GM19467 (cell line): Measurements from ENCODE around the gene ACOT9.
"Not testable (repeated sequence)": the region's sequence is repeated elsewhere in the genome, so short reads cannot be mapped to it uniquely, and the experiment has no call there.

ENCODE experiments used
- ATAC-seq: cut with Tn5 transposase; IDR thresholded peaks from one replicate; pipeline ENCODE4 v1.9.1; 2021; ENCODE audit warnings: mild to moderate bottlenecking, moderate library complexity; ENCODE audit not compliant: unreplicated experiment

The ACOT9 gene

DNA sequence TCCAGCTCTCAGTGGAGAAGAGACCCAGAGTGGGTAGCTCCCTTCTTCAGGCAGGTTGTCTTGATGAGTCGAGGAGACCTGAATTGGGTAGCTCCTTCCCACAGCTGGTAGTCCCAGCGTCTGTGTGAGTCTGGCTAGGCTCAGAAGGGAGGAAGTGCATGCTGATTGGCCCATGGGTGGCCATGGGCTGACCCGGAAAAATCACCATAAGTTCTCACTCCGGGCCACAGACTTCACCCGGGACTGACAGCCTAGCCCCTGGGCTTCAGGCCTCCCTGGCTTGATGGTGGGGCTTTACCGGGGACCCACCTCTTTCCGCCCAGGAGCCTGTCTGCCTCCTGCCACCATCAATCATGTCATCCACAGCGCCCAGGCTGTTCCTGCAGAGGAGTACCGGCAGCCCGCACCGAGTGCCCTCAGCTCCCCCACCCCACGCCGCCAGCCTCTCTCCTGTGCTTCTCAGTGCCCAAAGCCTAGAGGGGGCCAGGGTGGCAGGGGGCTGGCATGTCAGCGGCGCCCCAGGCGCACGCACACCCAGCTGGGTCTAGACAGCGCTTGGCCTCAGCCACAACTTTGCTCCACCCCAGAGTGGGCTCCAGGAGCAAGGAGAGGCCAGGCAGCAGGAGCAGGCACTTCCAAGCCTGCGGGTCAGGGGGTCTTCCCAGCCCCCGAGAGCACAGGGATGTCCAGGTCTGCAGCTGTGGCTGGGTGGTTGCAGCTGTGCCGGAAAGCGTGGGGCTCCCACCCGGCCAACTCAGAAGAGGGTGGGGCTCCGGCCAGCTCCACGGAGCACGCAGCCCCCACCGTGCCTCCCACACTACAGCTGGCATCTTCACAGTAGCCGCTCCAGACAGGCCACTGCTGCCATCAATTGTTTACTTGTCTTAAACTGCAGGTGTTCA, 23.8 kb upstream of the ACOT9 start:
- no peak for ATAC-seq

DNA sequence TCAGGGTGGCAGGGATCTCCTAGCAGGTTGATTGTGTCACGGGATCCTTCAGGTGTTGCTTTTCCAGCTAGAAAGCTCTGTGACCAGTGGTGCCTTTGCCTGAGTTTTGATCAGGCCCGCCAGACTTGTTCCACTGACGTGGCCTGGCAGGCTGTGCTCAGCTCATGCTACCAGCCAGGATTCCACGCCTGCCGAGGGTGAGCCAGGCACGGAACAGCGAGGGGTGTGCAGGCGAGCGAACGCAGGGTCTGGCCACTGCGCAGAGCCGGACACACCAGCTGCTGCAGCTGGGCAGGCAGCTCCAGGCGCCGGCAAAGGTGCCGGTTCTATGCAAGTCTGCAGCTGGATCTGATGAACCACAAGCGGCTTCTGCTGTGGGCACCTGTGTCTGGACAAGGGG, 22.8 kb upstream of the ACOT9 start:
- ATAC-seq: no peak

- no peak for ATAC-seq
Observed at GRCh38 chrX:23765449-23765848, 22.4 kb upstream of the ACOT9 start.

- ATAC-seq: no peak
Observed at GRCh38 chrX:23764188-23764984, 21.3 kb upstream of the ACOT9 start.

DNA sequence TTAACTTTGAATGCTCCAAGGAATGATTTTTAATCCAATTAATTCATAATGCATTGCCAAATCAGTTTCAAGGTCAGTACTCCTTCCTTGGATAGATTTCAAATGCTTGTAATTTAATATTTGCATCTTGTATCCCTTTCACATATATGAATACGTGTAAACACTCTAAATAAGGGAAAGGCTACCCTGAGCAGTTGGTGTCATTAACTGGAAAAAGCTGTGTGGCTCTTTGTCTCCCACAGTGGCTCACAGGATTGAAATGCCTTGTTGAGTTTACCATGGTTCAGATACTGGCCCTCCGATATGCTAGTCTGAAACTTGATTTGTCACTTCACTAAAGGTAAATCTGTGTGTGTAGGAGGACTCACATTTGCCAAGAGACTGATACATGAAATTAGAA, 16.7 kb upstream of the ACOT9 start:
- no peak for ATAC-seq

DNA sequence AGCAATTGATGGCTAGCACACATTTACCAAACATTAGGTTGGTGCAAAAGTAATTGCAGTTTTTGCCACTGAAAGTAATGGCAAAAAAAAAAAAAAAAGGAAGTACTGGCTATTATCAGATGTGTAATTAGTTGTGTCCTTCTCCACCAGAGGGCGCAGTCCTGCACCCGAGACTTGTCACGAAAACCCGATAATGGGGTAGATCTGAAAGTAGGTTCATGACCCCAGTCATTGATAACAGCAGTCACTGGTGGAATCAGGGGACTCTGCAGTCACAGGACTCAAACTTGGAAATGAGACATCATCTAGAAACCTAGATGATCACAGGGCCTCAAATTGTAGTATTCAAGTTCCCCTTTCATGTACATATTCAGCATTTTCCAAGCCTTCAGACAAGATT, 13.1 kb upstream of the ACOT9 start:
- no peak for ATAC-seq

DNA sequence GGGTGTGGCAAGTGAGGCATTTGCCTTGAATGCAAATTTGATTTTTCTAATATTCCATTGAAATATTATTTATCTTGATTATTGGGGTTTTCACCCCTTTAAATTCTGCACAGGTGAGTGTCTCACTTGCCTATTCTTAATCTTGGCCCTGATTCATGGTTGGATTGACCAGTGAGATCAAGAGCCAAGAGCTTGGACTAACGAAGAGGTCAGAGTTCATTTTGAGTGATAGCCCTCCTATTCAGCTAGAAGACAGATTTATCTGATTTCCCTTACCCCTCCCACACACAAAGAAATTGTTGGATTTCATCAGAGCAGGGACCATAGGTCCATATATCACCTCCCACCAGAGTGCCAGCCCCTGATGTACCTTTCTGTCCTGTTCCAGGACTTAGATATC, 11.6 kb upstream of the ACOT9 start:
- ATAC-seq: no peak

GRCh38 chrX:23752740-23753415, 9.8 kb upstream of the ACOT9 start:
- ATAC-seq: no peak

- no peak for ATAC-seq
Observed at GRCh38 chrX:23749576-23749975, 6.5 kb upstream of the ACOT9 start.

DNA sequence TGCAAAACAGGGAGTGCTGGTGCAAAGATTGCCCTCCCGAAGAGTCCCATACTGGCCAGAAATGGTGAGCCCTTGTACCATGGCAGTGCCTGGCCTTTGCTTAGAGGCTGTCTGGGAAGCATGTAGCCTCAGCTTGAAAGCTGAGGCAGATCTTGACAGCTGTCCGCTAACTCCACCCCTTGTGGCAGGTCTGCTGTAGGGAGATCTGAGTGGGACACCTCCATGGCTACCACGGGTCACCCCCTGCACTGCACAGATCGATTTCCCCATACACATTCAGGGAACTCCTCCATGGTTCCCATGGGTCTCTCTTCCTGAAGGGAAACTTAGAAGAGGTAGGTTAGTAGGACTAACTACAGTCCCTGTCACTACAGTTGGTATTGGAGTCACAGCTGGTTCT, 6.1 kb upstream of the ACOT9 start:
- no peak for ATAC-seq

DNA sequence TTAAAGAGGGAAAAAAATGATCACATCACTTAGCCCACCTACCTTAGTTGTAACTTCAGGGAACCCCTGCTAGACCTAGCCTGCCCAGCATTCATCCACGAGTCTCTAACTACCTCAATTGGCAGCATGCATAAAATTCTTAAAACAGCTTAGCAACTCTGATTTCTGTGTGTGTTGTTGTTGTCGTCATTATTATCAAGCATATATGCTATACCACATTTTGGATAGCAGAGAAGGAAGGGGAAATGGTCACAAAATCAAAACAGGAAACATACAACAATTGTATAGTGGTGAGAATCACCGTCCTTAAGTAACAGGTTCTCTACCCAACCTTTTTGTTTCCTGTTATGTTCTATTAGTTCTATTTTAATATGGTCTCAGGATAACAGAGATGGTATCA, 2.7 kb upstream of the ACOT9 start:
- no peak for ATAC-seq

GRCh38 chrX:23743623-23743971, 521 bp upstream of the ACOT9 start:
- not testable (repeated sequence) for ATAC-seq

- no peak for ATAC-seq
Observed at GRCh38 chrX:23742174-23742696, 841 bp downstream of the ACOT9 start.

DNA sequence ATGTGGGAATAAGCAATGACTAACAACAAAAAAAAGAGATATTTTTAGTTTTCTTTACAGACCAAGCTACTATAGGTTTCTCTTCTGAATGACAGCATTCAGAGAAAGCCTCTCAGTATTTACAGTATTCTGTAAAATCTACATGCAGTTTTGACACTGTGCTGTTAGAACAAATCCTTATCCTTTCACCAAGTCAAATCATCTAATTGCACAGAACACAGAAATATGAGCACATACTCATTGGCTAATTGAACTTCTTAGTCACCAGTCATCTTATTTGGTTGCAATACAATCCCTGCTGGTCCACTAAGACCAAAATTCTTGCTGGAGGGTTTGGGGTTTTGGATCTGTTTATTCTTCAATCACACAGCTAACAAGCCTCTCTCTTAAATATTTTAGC, 5.7 kb downstream of the ACOT9 start:
- ATAC-seq: no peak

- ATAC-seq: no peak
Observed at GRCh38 chrX:23736030-23736429, 7.0 kb downstream of the ACOT9 start.

DNA sequence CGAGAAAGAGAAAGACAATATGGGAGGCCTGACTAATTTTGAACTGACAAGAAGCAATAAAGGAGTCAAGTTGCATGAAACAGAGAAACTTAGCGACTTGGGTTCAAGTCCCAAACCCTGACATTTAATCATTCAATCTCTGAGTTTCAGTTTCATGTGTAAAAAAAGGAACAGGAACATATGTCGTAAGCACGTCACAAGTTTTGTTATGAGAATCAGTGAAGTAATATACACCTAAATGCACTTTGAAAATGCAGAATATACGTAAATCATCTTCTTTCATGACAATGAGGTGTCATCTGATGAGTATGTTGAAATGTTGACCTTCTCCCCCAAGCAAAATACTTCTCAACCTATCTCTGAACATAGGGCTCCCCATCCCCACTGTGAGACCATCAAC, 10.4 kb downstream of the ACOT9 start:
- ATAC-seq: peak; percentile 82

- ATAC-seq: no peak
Observed at GRCh38 chrX:23731951-23732350, 11.1 kb downstream of the ACOT9 start.

DNA sequence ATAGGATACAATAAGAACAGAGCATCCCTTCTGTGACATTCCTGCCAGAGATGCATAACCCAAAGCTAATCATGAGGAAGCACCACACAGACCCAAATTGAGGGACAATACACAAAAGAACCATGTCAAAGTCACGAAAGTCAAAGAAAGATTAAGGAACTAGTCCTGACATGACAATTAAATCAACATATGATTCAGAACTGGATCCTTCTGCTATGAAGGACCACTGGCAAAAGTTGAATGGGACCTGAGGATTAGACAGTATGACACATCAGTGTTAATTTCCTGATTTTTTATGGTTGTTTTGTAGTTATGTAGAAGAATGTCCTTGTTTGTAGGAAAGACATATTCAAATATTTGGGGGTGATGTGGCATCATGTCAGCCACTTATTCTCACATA, 13.9 kb downstream of the ACOT9 start:
- no peak for ATAC-seq

DNA sequence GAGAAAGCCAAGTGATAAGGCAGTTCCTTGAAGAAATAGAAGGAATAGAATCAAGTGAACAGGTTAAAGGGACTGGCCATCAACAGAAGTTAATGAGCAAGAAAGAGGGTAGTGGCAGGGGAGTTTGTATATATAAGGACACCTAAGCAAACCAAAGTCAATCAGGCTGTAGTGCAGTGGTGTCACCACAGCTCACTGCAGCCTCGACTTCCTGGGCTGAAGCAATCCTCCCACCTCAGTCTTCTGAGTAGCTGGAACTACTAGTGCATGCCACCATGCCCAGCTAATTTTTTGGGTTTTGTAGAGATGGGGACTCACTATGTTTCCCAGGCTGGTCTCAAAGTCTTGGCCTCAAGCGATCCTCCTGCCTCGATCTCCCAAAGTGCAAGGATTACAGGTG, 15.9 kb downstream of the ACOT9 start:
- no peak for ATAC-seq

DNA sequence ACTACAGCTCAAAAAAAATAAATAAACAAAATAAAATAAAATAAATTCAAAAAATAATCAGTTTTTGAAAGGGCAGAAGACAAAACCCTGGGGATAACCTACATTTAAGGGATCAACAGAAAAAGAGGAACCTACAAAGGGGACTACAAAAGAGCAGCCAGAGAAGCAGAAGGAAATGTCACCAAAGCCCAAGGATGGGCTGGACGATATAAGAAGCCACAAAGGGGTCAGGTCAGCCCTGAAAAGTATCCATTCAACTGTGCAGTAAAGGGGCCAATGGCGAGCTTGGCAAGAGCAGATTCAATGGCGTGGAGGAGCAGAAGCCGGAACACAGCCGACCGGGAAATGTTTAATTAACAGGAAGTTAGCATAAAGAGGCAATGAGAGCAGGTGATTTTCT, 16.9 kb downstream of the ACOT9 start:
- ATAC-seq: no peak

DNA sequence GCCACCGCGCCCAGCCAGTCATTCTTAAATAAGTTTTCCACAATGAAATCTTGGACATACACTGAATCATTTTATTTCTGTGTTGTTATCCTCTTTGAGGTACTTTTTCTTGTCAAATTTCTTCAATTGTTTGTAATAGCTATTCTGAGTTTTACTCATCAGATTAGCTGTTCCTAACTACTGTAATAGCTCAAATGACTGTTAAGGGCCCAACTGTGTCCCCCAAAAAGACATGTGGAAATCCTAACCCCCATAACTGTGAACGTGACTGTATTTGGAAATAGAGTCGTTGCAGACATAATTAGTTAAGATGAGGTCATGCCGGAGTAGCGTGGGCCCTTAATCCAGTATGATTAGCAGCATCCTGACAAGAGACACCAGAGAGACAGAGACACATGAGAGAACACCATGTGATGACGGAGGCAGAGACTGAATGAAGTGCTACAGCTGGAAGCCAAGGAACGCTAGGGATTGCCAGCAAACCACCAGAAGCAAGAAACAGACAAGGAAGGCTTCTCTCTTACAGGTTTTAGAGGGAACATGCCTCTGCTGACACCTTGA, 22.9 kb downstream of the ACOT9 start:
- no peak for ATAC-seq
